ENCODE data around the gene SCGB1A1.

SCGB1A1 gene

DNA sequence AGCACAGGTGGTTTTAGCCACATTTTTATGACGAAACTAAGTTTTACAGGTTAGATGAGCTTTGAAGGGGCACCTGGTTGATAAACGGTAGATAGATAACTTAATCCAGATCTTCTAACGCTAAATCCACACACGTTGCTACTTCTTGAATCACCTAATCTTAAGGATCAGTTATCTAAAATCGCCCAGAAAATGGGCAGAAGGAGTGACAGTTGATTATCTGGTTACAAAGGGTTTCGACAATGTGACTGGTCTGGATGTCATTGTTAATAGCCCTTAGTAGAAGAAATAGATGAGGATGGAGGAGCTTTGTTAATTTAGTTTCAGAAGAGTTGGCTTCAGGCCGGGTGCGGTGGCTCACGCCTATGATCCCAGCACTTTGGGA, 43.7 kb downstream of the SCGB1A1 start:
- Histone ChIP-seq H3K4me1 (ENCODE audit: control insufficient read depth, insufficient read depth, low read length) (peaks cover 18% of the 10 kb centered on the region), H3K27me3 (ENCODE audit: control insufficient read depth, insufficient read depth, low read length) (no peaks in the 10 kb centered on the region), H3K4me3 (ENCODE audit: low read length) (no peak overlapping the region), H3K9ac (ENCODE audit: low read length) (no peak overlapping the region), H3K27ac (ENCODE audit: low read depth, low read length) (no peak overlapping the region), H3K36me3 (ENCODE audit: control insufficient read depth, insufficient read depth, low read length) (no peaks in the 10 kb centered on the region)

DNA sequence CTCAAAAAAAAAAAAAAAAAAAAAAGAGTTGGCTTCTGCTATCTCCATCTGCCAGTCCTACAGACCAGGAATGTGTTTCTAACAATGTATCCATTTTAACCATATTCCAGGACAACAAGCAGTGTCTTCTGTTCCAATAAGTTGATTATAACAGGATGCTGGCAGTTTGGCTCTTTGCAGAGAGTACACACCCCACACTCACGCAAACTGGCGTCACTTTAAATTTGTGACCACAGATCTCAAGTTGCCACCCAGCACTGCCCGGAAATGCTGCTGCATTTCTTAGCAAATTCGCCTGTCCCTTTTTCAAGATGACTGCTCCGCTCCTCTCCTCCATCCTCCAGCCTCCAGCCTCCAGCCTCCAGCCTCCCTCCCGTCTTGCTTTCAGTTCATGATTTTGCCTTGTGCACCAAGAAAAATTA, 44.3 kb downstream of the SCGB1A1 start:
- Histone ChIP-seq H3K4me3 (ENCODE audit: low read length) (no peak overlapping the region), H3K27me3 (ENCODE audit: control insufficient read depth, insufficient read depth, low read length) (no peaks in the 10 kb centered on the region), H3K4me1 (ENCODE audit: control insufficient read depth, insufficient read depth, low read length) (peaks cover 16% of the 10 kb centered on the region), H3K36me3 (ENCODE audit: control insufficient read depth, insufficient read depth, low read length) (no peaks in the 10 kb centered on the region), H3K27ac (ENCODE audit: low read depth, low read length) (peak overlapping the region; percentile 45), H3K9ac (ENCODE audit: low read length) (no peak overlapping the region)

DNA sequence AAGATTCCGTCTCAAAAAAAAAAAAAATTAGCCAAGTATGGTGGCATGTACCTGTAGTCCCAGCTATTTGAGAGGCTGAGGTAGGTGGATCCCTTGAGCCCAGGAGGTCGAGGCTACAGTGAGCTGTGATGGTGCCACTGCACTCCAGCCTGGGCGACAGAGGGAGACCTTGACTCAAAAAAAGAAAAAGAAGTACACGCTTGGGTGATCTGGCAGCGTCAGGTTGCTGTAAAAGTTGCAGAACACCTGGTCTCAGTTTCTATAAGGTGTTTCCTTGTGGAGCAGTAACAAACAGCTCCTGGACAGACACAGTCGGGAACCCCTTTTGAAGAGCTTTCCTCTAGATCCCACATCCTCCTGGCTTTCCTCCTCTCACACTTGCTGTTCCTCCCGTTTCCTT, 45.8 kb downstream of the SCGB1A1 start:
- Histone ChIP-seq H3K27me3 (ENCODE audit: control insufficient read depth, insufficient read depth, low read length) (no peaks in the 10 kb centered on the region), H3K9ac (ENCODE audit: low read length) (no peak overlapping the region), H3K4me3 (ENCODE audit: low read length) (no peak overlapping the region), H3K27ac (ENCODE audit: low read depth, low read length) (no peak overlapping the region), H3K36me3 (ENCODE audit: control insufficient read depth, insufficient read depth, low read length) (no peaks in the 10 kb centered on the region), H3K4me1 (ENCODE audit: control insufficient read depth, insufficient read depth, low read length) (peaks cover 7% of the 10 kb centered on the region)

DNA sequence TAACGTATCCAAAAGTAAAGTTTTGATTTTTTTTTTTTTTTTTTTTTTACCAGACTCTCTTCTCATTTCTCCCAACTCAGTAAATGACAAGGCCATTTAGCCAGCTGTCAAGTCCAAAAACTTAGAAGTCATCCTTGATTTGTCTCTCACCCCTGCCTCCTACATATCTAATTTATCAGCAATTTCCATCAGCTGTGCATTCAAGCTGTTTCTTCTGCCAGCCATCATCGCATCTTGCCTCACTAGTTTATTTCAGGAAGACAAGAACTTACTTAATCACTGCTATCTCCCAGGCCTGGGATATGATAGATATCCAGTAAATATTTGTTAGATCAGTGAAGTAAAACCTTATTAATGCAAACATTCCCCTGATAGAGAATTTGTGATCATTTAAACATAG, 47.6 kb downstream of the SCGB1A1 start:
- no peak overlapping the region for H3K4me3 ChIP-seq (ENCODE audit: low read length)
- H3K27me3 ChIP-seq (ENCODE audit: control insufficient read depth, insufficient read depth, low read length): no peaks in the 10 kb centered on the region
- H3K36me3 ChIP-seq (ENCODE audit: control insufficient read depth, insufficient read depth, low read length): no peaks in the 10 kb centered on the region
- H3K27ac ChIP-seq (ENCODE audit: low read depth, low read length): no peak overlapping the region
- no peak overlapping the region for H3K9ac ChIP-seq (ENCODE audit: low read length)
- peaks cover 7% of the 10 kb centered on the region for H3K4me1 ChIP-seq (ENCODE audit: control insufficient read depth, insufficient read depth, low read length)

DNA sequence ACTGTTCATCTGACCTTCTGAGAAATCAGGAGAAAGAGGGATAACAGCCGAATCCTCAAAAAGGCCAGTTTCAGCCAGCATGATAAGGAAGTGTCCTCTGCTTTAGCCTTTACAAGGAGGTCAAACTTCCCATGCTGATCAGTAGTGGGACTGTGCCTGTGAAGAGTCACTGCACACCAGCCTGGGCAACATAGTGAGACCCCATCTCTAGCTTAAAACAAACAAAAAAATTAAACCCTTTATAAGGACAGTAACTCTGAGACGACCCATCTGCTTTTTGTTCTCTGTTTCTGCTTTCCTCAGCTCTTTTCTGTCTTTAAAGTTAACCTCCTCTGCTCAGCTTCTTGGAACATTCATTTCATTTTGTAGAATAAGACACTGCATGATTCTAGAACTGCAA, 49.7 kb downstream of the SCGB1A1 start:
- Histone ChIP-seq H3K27ac (ENCODE audit: low read depth, low read length) (no peak overlapping the region), H3K9ac (ENCODE audit: low read length) (no peak overlapping the region), H3K27me3 (ENCODE audit: control insufficient read depth, insufficient read depth, low read length) (no peaks in the 10 kb centered on the region)

DNA sequence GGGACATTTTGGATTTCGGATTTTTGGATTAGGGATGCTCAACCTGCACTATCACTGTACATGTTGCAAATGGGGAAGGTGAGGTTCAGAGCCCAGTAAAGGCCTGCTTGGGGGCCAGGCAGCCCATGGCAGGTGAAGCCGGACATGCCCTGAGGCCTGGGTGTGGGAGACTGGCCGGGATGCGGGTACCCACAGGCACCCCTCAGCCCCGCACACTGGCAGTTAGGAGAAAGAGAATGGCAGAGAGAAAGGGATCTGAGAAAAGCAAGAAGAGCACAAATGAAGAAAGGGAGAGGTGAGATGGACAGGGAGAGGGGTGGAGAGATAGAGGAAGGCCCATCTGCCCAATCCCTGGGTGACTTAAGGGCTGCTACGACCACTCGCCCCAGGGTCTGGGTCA, 52.8 kb downstream of the SCGB1A1 start:
- H3K9ac ChIP-seq (ENCODE audit: low read length): no peak overlapping the region
- H3K4me1 ChIP-seq (ENCODE audit: control insufficient read depth, insufficient read depth, low read length): peaks cover 8% of the 10 kb centered on the region
- peak overlapping the region; percentile 78 for H3K27ac ChIP-seq (ENCODE audit: low read depth, low read length)
- no peaks in the 10 kb centered on the region for H3K36me3 ChIP-seq (ENCODE audit: control insufficient read depth, insufficient read depth, low read length)
- no peaks in the 10 kb centered on the region for H3K27me3 ChIP-seq (ENCODE audit: control insufficient read depth, insufficient read depth, low read length)
- no peak overlapping the region for H3K4me3 ChIP-seq (ENCODE audit: low read length)

More for the DNA sequence above, 49.7 kb downstream of the SCGB1A1 start:
- Histone ChIP-seq H3K4me3 (ENCODE audit: low read length) (no peak overlapping the region), H3K36me3 (ENCODE audit: control insufficient read depth, insufficient read depth, low read length) (no peaks in the 10 kb centered on the region), H3K4me1 (ENCODE audit: control insufficient read depth, insufficient read depth, low read length) (peaks cover 8% of the 10 kb centered on the region)

DNA sequence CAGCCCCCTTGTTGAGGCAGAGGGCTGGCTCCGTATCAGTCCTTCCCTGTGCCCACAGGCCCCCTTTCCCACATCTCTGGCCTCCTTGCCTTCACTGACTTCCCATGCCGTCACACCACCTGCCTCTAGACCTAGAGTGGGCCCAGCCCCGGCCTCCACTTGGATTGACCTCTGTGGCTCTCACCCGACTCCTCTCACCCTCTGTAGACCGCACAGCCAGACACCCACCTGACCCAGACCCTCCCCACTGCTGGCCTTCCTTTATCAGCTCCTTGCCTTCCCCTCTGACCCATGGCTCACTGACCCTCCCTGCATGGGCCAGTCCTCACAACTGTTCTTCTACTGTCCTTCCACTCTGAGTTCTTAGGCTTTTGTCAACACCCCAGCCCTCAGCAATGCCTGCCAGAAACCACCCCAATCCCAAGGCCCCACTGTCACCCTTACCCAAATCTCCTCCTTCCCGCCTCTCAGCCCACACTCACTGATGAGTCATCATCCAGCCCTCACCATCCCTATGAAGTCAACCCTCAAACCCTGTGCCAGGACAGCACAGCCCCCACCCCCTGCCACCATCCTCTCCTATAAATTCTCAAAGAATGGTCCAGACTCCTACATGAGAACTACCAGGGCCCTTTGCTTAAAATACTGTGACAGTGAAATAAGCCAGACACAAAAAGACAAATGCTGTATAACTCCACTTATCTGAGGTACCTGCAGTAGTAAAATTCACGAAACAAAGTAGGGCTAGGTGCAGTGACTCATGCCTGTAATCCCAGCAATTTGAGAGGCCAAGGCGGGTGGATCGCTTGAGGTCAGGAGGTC, 53.4 kb downstream of the SCGB1A1 start:
- H3K4me1 ChIP-seq (ENCODE audit: control insufficient read depth, insufficient read depth, low read length): peaks cover 8% of the 10 kb centered on the region
- H3K9ac ChIP-seq (ENCODE audit: low read length): no peak overlapping the region
- no peak overlapping the region for H3K4me3 ChIP-seq (ENCODE audit: low read length)
- H3K27ac ChIP-seq (ENCODE audit: low read depth, low read length): peak overlapping the region; percentile 78
- no peaks in the 10 kb centered on the region for H3K27me3 ChIP-seq (ENCODE audit: control insufficient read depth, insufficient read depth, low read length)
- H3K36me3 ChIP-seq (ENCODE audit: control insufficient read depth, insufficient read depth, low read length): no peaks in the 10 kb centered on the region

Data from rectal smooth muscle tissue (tissue), 1 donor.